HepG2 (cell line): ENCODE data around the gene ANXA9. TPM values are rescaled to one million over a fixed set of nuclear protein-coding genes. Genes with fewer than 3 reads are reported as not detected.

ENCODE experiments used
- EEA1 ChIP-seq: sonication (generic); formaldehyde crosslinking; IDR thresholded peaks from 2 replicates; pipeline ENCODE4 v1.5.1; 2020; ENCODE audit warnings: mild to moderate bottlenecking, missing genetic modification reagents, borderline replicate concordance
- EP300 ChIP-seq, 3 experiments: sonication (generic) in 1 of 3; formaldehyde crosslinking in 1 of 3; IDR thresholded peaks; 2 replicates each; pipeline versions ENCODE4 v1.5.1 to v1.6.1; 2011 to 2020; ENCODE audit warnings: low read depth in 2 of 3, low read length in 2 of 3, borderline replicate concordance in 1 of 3, improper control_type of control experiment in 1 of 3, mild to moderate bottlenecking in 1 of 3, missing genetic modification reagents in 1 of 3, moderate library complexity in 1 of 3
- GATAD1 ChIP-seq: IDR thresholded peaks from 2 replicates; pipeline ENCODE4 v1.6.1; 2016; ENCODE audit warnings: missing genetic modification reagents, missing compliant biosample characterization
- HOXA5 ChIP-seq: sonication (generic); formaldehyde crosslinking; IDR thresholded peaks from 2 replicates; pipeline ENCODE4 v1.4.0; 2020; ENCODE audit warnings: missing genetic modification reagents
- REL ChIP-seq: sonication (generic); formaldehyde crosslinking; conservative IDR thresholded peaks from 2 replicates; pipeline ENCODE4 v1.8.0; 2022; ENCODE audit warnings: mild to moderate bottlenecking, missing genetic modification reagents, moderate library complexity
- REXO4 ChIP-seq: sonication (generic); formaldehyde crosslinking; IDR thresholded peaks from 2 replicates; pipeline ENCODE4 v1.8.0; 2022; ENCODE audit warnings: missing genetic modification reagents, mild to moderate bottlenecking, borderline replicate concordance
- SCMH1 ChIP-seq: sonication (generic); formaldehyde crosslinking; IDR thresholded peaks from 2 replicates; pipeline ENCODE4 v1.9.0; 2021; ENCODE audit warnings: missing genetic modification reagents, mild to moderate bottlenecking, borderline replicate concordance
- TBP ChIP-seq: sonication (generic); formaldehyde crosslinking; IDR thresholded peaks from 2 replicates; pipeline ENCODE4 v1.5.0; 2020; ENCODE audit warnings: missing genetic modification reagents
- YEATS2 ChIP-seq: sonication (generic); formaldehyde crosslinking; IDR thresholded peaks from 2 replicates; pipeline ENCODE4 v1.4.0; 2020; ENCODE audit warnings: missing genetic modification reagents, borderline replicate concordance
- ZBTB42 ChIP-seq: sonication (generic); formaldehyde crosslinking; IDR thresholded peaks from 2 replicates; pipeline ENCODE4 v1.5.0; 2020; ENCODE audit warnings: mild to moderate bottlenecking, missing genetic modification reagents
- ZNF263 ChIP-seq: sonication (generic); formaldehyde crosslinking; IDR thresholded peaks from 2 replicates; pipeline ENCODE4 v1.4.0; 2020; ENCODE audit warnings: missing genetic modification reagents
- ZNF292 ChIP-seq: sonication (generic); formaldehyde crosslinking; IDR thresholded peaks from 2 replicates; pipeline ENCODE4 v1.8.1; 2022; ENCODE audit warnings: mild to moderate bottlenecking, low read depth, missing genetic modification reagents, borderline replicate concordance
- ZNF510 ChIP-seq: sonication (generic); formaldehyde crosslinking; IDR thresholded peaks from 2 replicates; pipeline ENCODE4 v1.4.0; 2020; ENCODE audit warnings: low read depth, mild to moderate bottlenecking, missing genetic modification reagents
- polyA plus RNA-seq, 8 experiments: library from polyadenylated mRNA; depleted of rRNA in 3 of 8; stranded (reverse) in 7 of 8; unstranded in 1 of 8; fragments of >200 nt; fragmentation: Illumina TruSeq in 4 of 8; extraction: Trizol in 4 of 8; gene quantifications; 2 replicates each; pipeline versions ENCODE4 v1.2.1 to v1.2.3, GENCODE V29; 2011 to 2016; ENCODE audit warnings: low read depth in 4 of 8, missing spikeins in 1 of 8, mixed read lengths in 1 of 8; ENCODE audit not compliant: insufficient read depth in 1 of 8
- total RNA-seq, 5 experiments: library from RNA; depleted of rRNA; stranded (reverse); fragments of >200 nt; fragmentation: Illumina TruSeq; extraction: Trizol; gene quantifications; 2 replicates each; pipeline ENCODE4 v1.2.3, GENCODE V29; 2016; ENCODE audit warnings: low read depth in 1 of 5
- TF ChIP-seq, protein P1 (sequence below): sonication (generic); formaldehyde crosslinking; IDR thresholded peaks from 2 replicates; pipeline ENCODE4 v1.5.0; 2020; ENCODE audit warnings: missing genetic modification reagents, mild to moderate bottlenecking, borderline replicate concordance
- TF ChIP-seq, protein P2 (sequence below), 2 experiments: IDR thresholded peaks; 2 replicates each; pipeline ENCODE4 v1.6.1; 2011 to 2012; ENCODE audit warnings: low read length in 2 of 2, borderline replicate concordance in 1 of 2, low read depth in 1 of 2, mild to moderate bottlenecking in 1 of 2, moderate library complexity in 1 of 2
- TF ChIP-seq, protein P3 (sequence below): sonication (generic); formaldehyde crosslinking; IDR thresholded peaks from 2 replicates; pipeline ENCODE4 v1.8.1; 2023; ENCODE audit warnings: missing genetic modification reagents, inconsistent platforms, borderline replicate concordance
- TF ChIP-seq, protein P4 (sequence below): sonication (generic); formaldehyde crosslinking; IDR thresholded peaks from 2 replicates; pipeline ENCODE4 v1.9.0; 2021; ENCODE audit warnings: missing genetic modification reagents, borderline replicate concordance
- TF ChIP-seq, protein P5 (sequence below): sonication (generic); formaldehyde crosslinking; IDR thresholded peaks from 2 replicates; pipeline ENCODE4 v1.4.0; 2020; ENCODE audit warnings: missing genetic modification reagents, borderline replicate concordance

ANXA9 gene
- total and polyA plus RNA-seq, 2 of the 13 experiments (the other 11 are each of a cell fraction or from before 2014, with no cell fraction given), result 13.3 to 23.9 TPM

DNA sequence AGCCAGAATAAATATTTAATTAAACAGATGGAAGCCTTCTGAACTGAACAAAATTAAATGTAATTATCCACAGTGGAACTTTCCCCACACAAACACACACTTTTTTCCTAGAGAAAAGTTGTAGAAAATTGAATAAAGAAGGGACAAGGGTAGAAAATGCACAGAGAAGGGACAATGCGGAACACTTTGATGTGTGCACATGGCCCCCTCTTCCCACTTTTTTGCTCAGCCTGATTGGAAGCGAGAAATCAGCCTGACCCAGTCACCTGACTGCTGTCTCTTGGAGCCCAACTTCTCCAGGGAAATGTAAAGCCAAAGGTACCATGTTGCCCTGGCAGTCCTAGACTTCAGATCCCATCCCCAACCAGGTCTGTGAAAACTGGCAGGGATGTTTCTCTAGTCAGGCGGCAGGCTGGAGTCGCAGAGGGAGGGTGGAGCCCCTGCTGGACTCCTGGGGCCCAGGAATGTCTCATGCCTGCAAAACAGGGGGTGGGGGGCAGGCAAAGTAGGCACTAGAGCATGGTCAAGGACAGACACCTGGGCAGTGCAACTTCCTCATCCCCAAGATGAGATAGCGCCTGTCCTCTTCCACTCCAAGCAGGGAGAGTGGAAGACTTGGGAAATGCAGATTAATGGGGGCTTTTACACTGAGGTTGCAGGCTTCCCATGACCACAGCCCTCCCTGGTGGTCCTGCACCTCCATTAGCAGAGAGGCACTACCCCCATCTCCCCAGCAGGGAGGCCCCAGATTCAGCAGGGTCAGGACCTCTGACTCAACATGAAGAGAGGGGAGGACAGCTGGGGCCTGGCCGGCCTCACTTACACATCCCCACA is 10.3 kb upstream of the ANXA9 start (continued):
- no peak for TF ChIP-seq SCMH1
- no peak for TF ChIP-seq GATAD1 (CRISPR knock-in tag)
- TF ChIP-seq, protein P1, sequence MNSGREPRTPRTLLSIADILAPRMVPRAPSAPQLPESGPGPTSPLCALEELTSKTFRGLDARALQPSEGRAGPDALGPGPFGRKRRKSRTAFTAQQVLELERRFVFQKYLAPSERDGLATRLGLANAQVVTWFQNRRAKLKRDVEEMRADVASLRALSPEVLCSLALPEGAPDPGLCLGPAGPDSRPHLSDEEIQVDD (CRISPR knock-in tag), result no peak
- TF ChIP-seq EP300 (IDR thresholded peaks at IDR 0.05; ENCODE audit: low read depth in 2 of 2, low read length in 2 of 2), result peak in 1 of 2 experiments; percentile 44; a peak in 2 of 4 replicates
- no peak for TF ChIP-seq EP300 (CRISPR knock-in tag; IDR thresholded peaks at IDR 0.05; ENCODE audit: borderline replicate concordance)
- TF ChIP-seq TBP (CRISPR knock-in tag), result no peak
- TF ChIP-seq, protein P2, sequence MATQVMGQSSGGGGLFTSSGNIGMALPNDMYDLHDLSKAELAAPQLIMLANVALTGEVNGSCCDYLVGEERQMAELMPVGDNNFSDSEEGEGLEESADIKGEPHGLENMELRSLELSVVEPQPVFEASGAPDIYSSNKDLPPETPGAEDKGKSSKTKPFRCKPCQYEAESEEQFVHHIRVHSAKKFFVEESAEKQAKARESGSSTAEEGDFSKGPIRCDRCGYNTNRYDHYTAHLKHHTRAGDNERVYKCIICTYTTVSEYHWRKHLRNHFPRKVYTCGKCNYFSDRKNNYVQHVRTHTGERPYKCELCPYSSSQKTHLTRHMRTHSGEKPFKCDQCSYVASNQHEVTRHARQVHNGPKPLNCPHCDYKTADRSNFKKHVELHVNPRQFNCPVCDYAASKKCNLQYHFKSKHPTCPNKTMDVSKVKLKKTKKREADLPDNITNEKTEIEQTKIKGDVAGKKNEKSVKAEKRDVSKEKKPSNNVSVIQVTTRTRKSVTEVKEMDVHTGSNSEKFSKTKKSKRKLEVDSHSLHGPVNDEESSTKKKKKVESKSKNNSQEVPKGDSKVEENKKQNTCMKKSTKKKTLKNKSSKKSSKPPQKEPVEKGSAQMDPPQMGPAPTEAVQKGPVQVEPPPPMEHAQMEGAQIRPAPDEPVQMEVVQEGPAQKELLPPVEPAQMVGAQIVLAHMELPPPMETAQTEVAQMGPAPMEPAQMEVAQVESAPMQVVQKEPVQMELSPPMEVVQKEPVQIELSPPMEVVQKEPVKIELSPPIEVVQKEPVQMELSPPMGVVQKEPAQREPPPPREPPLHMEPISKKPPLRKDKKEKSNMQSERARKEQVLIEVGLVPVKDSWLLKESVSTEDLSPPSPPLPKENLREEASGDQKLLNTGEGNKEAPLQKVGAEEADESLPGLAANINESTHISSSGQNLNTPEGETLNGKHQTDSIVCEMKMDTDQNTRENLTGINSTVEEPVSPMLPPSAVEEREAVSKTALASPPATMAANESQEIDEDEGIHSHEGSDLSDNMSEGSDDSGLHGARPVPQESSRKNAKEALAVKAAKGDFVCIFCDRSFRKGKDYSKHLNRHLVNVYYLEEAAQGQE (IDR thresholded peaks at IDR 0.05; ENCODE audit: borderline replicate concordance in 1 of 2, low read depth in 1 of 2, low read length in 2 of 2), result no peak
- TF ChIP-seq, protein P3, sequence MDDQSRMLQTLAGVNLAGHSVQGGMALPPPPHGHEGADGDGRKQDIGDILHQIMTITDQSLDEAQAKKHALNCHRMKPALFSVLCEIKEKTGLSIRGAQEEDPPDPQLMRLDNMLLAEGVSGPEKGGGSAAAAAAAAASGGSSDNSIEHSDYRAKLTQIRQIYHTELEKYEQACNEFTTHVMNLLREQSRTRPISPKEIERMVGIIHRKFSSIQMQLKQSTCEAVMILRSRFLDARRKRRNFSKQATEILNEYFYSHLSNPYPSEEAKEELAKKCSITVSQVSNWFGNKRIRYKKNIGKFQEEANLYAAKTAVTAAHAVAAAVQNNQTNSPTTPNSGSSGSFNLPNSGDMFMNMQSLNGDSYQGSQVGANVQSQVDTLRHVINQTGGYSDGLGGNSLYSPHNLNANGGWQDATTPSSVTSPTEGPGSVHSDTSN, result no peak
- no peak for TF ChIP-seq EEA1 (CRISPR knock-in tag)
- TF ChIP-seq, protein P4, sequence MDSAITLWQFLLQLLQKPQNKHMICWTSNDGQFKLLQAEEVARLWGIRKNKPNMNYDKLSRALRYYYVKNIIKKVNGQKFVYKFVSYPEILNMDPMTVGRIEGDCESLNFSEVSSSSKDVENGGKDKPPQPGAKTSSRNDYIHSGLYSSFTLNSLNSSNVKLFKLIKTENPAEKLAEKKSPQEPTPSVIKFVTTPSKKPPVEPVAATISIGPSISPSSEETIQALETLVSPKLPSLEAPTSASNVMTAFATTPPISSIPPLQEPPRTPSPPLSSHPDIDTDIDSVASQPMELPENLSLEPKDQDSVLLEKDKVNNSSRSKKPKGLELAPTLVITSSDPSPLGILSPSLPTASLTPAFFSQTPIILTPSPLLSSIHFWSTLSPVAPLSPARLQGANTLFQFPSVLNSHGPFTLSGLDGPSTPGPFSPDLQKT, result no peak
- 0 out of 2 replicates have a peak, but pooled peaks have one; percentile 2 for TF ChIP-seq ZNF510
- no peak for TF ChIP-seq YEATS2 (CRISPR knock-in tag)
- TF ChIP-seq REL (CRISPR knock-in tag), result peak; percentile 46; the same call in 1 of the 2 replicates
- peak; percentile 65; the same call in 1 of the 2 replicates for TF ChIP-seq ZNF263 (CRISPR knock-in tag)
- TF ChIP-seq, protein P5, sequence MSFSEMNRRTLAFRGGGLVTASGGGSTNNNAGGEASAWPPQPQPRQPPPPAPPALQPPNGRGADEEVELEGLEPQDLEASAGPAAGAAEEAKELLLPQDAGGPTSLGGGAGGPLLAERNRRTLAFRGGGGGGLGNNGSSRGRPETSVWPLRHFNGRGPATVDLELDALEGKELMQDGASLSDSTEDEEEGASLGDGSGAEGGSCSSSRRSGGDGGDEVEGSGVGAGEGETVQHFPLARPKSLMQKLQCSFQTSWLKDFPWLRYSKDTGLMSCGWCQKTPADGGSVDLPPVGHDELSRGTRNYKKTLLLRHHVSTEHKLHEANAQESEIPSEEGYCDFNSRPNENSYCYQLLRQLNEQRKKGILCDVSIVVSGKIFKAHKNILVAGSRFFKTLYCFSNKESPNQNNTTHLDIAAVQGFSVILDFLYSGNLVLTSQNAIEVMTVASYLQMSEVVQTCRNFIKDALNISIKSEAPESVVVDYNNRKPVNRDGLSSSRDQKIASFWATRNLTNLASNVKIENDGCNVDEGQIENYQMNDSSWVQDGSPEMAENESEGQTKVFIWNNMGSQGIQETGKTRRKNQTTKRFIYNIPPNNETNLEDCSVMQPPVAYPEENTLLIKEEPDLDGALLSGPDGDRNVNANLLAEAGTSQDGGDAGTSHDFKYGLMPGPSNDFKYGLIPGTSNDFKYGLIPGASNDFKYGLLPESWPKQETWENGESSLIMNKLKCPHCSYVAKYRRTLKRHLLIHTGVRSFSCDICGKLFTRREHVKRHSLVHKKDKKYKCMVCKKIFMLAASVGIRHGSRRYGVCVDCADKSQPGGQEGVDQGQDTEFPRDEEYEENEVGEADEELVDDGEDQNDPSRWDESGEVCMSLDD (CRISPR knock-in tag), result peak; percentile 82
- TF ChIP-seq ZBTB42 (CRISPR knock-in tag), result no peak
- no peak; the same call in 1 of the 2 replicates for TF ChIP-seq HOXA5
- TF ChIP-seq REXO4 (CRISPR knock-in tag), result no peak
- no peak for TF ChIP-seq ZNF292
